OCI-LY7 (cell line): Measurements from ENCODE around the gene OR7C1. TPM values are rescaled to one million over a fixed set of nuclear protein-coding genes. Genes with fewer than 3 reads are reported as not detected.
"Not testable (repeated sequence)": the region's sequence is repeated elsewhere in the genome, so short reads cannot be mapped to it uniquely, and the experiment has no call there.

ENCODE experiments used
- BruUV-seq: library from RNA; stranded (reverse); fragments of 400-500 nt; replicated peaks from 2 replicates; lab custom pipeline; 2021; lab: Mats Ljungman, UMichigan
- CTCF ChIA-PET: fragments of 300-600 bp; sonication (Branson Sonifier 250); formaldehyde crosslinking; loops from one replicate; lab custom pipeline; 2022; ENCODE audit warnings: antibody characterized with exemption; ENCODE audit not compliant: unreplicated experiment; lab: Charles Lee
- POLR2A ChIA-PET: fragments of 300-600 bp; sonication (Branson Sonifier 250); formaldehyde crosslinking; loops from one replicate; lab custom pipeline; 2022; ENCODE audit warnings: antibody characterized with exemption; lab: Charles Lee
- DNase-seq: peaks from one replicate; pipeline ENCODE4 v3.0.0-alpha.2; 2015; ENCODE audit warnings: low spot score
- H2AFZ ChIP-seq: fragments of 200-600 bp; sonication (generic), shearing (Covaris generic); 2 replicates; pipeline ENCODE4 v1.6.1; 2014; ENCODE audit warnings: mild to moderate bottlenecking, antibody characterized with exemption, low read length, moderate library complexity
- H3K27ac ChIP-seq: fragments of 200-600 bp; sonication (generic); 2 replicates; pipeline ENCODE4 v1.5.1; 2014; ENCODE audit warnings: mixed run types, low read depth, mild to moderate bottlenecking, moderate library complexity, low read length, inconsistent platforms; ENCODE audit not compliant: poor library complexity, severe bottlenecking
- H3K36me3 ChIP-seq: fragments of 200-600 bp; sonication (generic); 2 replicates; pipeline ENCODE4 v1.6.1; 2014; ENCODE audit warnings: mild to moderate bottlenecking, antibody characterized with exemption, low read length, moderate library complexity, mixed read lengths; ENCODE audit not compliant: insufficient read depth
- H3K4me1 ChIP-seq: fragments of 200-600 bp; sonication (generic); 2 replicates; pipeline ENCODE4 v1.5.1; 2014; ENCODE audit warnings: mild to moderate bottlenecking, low read length; ENCODE audit not compliant: insufficient read depth, poor library complexity, severe bottlenecking
- H3K4me2 ChIP-seq: fragments of 200-600 bp; sonication (generic); 2 replicates; pipeline ENCODE4 v1.6.1; 2014; ENCODE audit warnings: mild to moderate bottlenecking, low read length
- H3K4me3 ChIP-seq: fragments of 200-600 bp; sonication (generic); 2 replicates; pipeline ENCODE4 v1.5.1; 2014; ENCODE audit warnings: mild to moderate bottlenecking, low read depth, low read length; ENCODE audit not compliant: poor library complexity, severe bottlenecking
- H3K79me2 ChIP-seq: fragments of 200-600 bp; sonication (generic); 2 replicates; pipeline ENCODE4 v1.6.1; 2016; ENCODE audit warnings: low read depth, mild to moderate bottlenecking, low read length, moderate library complexity, mixed read lengths; ENCODE audit not compliant: insufficient read depth
- H3K9me2 ChIP-seq: fragments of 200-600 bp; sonication (generic); 2 replicates; pipeline ENCODE4 v1.6.1; 2016; ENCODE audit warnings: mild to moderate bottlenecking, low read length, mixed read lengths; ENCODE audit not compliant: insufficient read depth
- H3K9me3 ChIP-seq: fragments of 200-600 bp; sonication (generic); 2 replicates; pipeline ENCODE4 v1.6.1; 2014; ENCODE audit warnings: mild to moderate bottlenecking, mixed run types, low read length, mixed read lengths
- H4K20me1 ChIP-seq: fragments of 200-600 bp; sonication (generic); 2 replicates; pipeline ENCODE4 v1.6.1; 2014; ENCODE audit warnings: mild to moderate bottlenecking, antibody characterized with exemption, low read length, moderate library complexity, mixed read lengths; ENCODE audit not compliant: insufficient read depth
- CTCF ChIP-seq: fragments of 200-600 bp; sonication (generic); conservative IDR thresholded peaks from 2 replicates; pipeline ENCODE4 v1.5.1; 2014; ENCODE audit warnings: mild to moderate bottlenecking, antibody characterized with exemption, low read length, moderate library complexity, mixed read lengths
- EZH2phosphoT487 ChIP-seq: fragments of 200-600 bp; sonication (generic); IDR thresholded peaks from 2 replicates; pipeline ENCODE4 v1.6.1; 2018; ENCODE audit warnings: low read depth, borderline replicate concordance, mild to moderate bottlenecking, mixed run types, antibody characterized with exemption, low read length, moderate library complexity, mixed read lengths
- intact Hi-C: fragments of 100-400 bp; cut with micrococcal nuclease; formaldehyde crosslinking; loops from one replicate; pipeline ENCODE4 v1.10.0; 2022; ENCODE audit not compliant: unreplicated experiment
- total RNA-seq, 2 experiments: library from RNA; depleted of rRNA in 1 of 2; stranded (reverse); fragments of >200 nt in 1 of 2; shearing (Covaris generic) in 1 of 2; gene quantifications; 2 replicates each; pipeline ENCODE4 v1.2.3, GENCODE V29; 2014 to 2022

Gene OR7C1
- total RNA-seq, 2 experiments from 2014 or later: not detected

GRCh38 chr19:14796021-14796420, 39.0 kb downstream of the OR7C1 start:
- H3K79me2 ChIP-seq: no peaks in the 10 kb centered on the region
- no peak overlapping the region for H3K27ac ChIP-seq
- H4K20me1 ChIP-seq: no peaks in the 10 kb centered on the region
- H3K4me1 ChIP-seq: no peaks in the 10 kb centered on the region
- no peaks in the 10 kb centered on the region for H3K9me2 ChIP-seq
- no peak overlapping the region for H2AFZ ChIP-seq
- BruUV-seq: no TSS peak
- intact Hi-C loops: no loop called here
- no peak for DNase-seq
- no peak overlapping the region for H3K4me3 ChIP-seq
- ChIA-PET CTCF (no interaction called here), POLR2A (no interaction called here)
- H3K36me3 ChIP-seq: no peaks in the 10 kb centered on the region
- no peaks in the 10 kb centered on the region for H3K9me3 ChIP-seq
- TF ChIP-seq EZH2phosphoT487 (no peak), CTCF (no peak)
- no peak overlapping the region for H3K4me2 ChIP-seq

DNA sequence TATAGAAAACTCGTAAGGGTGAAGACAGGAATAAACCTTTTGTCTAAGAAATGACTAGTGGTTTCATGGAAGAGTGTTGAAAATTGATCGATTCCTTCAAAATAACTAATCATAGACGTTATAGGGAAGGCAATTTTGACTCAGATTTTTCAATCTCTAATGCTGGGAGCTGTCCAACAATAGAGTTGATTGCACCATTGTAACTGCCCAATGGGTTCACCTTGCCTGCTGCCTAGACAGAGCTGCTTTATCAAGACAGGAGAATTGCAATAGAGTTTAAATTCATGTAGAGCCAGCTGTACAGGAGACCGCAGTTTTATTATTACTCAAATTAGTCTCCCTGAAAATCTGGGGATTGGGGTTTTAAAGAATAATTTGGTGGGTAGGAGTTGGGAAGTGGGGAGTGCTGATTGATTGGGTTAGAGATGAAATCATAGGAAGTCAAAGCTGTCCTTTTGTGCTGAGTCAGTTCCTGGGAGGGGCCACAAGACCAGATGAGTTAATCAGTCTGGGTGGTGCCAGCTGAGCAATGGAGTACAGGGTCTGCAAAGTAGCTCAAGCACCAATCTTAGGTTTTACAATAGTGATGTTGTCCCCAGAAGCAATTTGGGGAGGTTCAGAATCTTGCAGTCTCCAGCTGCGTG, 39.8 kb downstream of the OR7C1 start:
- H3K27ac ChIP-seq: no peak overlapping the region
- no peak overlapping the region for H3K4me3 ChIP-seq
- TF ChIP-seq EZH2phosphoT487: no peak
- no peak for TF ChIP-seq CTCF
- CTCF ChIA-PET: no interaction called here
- no peaks in the 10 kb centered on the region for H3K79me2 ChIP-seq
- no peak overlapping the region for H3K4me2 ChIP-seq
- H2AFZ ChIP-seq: no peak overlapping the region
- no peaks in the 10 kb centered on the region for H3K9me2 ChIP-seq
- no peaks in the 10 kb centered on the region for H3K4me1 ChIP-seq
- no peaks in the 10 kb centered on the region for H3K36me3 ChIP-seq
- BruUV-seq: no TSS peak
- H3K9me3 ChIP-seq: no peaks in the 10 kb centered on the region
- DNase-seq: no peak
- H4K20me1 ChIP-seq: no peaks in the 10 kb centered on the region
- POLR2A ChIA-PET: interaction anchor here (0.7 kb wide), 1 partner anchor 100 kb away, joined by 4 read pairs; no protein-coding TSS in a partner anchor
- intact Hi-C loops: no loop called here

DNA sequence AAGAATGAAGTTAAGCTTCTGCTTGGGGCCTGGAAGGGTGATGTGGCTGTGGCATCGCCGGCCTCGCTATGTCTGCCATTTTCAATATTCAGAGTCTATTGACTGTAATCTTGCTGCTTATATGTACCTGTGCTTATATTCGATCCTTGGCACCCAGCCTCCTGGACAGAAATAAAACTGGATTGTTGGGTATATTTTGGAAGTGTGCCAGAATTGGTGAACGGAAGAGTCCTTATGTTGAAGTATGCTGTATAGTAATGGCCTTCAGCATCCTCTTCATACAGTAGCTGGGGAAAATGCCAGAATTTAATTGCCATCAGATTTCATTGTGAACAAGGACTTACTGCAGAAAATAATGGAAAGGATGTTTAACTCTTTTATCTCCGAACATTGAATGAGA, 42.7 kb downstream of the OR7C1 start:
- H3K27ac ChIP-seq, H3K9me2 ChIP-seq, H3K4me1 ChIP-seq, H3K4me2 ChIP-seq, intact Hi-C loops, H3K4me3 ChIP-seq, CTCF ChIA-PET, H3K36me3 ChIP-seq, POLR2A ChIA-PET, H3K9me3 ChIP-seq, DNase-seq, H3K79me2 ChIP-seq, H2AFZ ChIP-seq, BruUV-seq, H4K20me1 ChIP-seq: not testable (repeated sequence)
